Activated CD4-positive, alpha-beta memory T cell treated with anti-CD3 and anti-CD28 coated beads for 36 hours (primary cell): ENCODE results near the gene ZMAT5. TPM values are rescaled to one million over a fixed set of nuclear protein-coding genes. Genes with fewer than 3 reads are reported as not detected.

ENCODE experiments used
- CTCF ChIA-PET: fragments of 350-600 bp; sonication (Branson Sonifier 250); formaldehyde crosslinking; loops from one replicate; lab custom pipeline; 2021; ENCODE audit warnings: antibody characterized with exemption, inconsistent platforms; lab: Charles Lee
- POLR2A ChIA-PET: fragments of 350-600 bp; sonication (Branson Sonifier 250); formaldehyde crosslinking; loops from one replicate; lab custom pipeline; 2021; ENCODE audit warnings: antibody characterized with exemption; lab: Charles Lee
- DNase-seq: peaks from one replicate; pipeline ENCODE4 v3.0.0-alpha.2; 2020
- H3K27ac Mint-ChIP-seq: one replicate; pipeline ENCODE4 v1.8.0; 2021; ENCODE audit warnings: mixed read lengths
- H3K27me3 Mint-ChIP-seq: one replicate; pipeline ENCODE4 v1.8.0; 2021; ENCODE audit warnings: mixed read lengths
- H3K36me3 Mint-ChIP-seq: one replicate; pipeline ENCODE4 v1.8.0; 2021; ENCODE audit warnings: mixed read lengths
- H3K4me1 Mint-ChIP-seq: one replicate; pipeline ENCODE4 v1.8.0; 2021; ENCODE audit warnings: low read depth, mixed read lengths
- H3K4me3 Mint-ChIP-seq: one replicate; pipeline ENCODE4 v1.8.0; 2021; ENCODE audit warnings: mild to moderate bottlenecking, mixed read lengths
- H3K9me3 Mint-ChIP-seq: one replicate; pipeline ENCODE4 v1.8.0; 2021; ENCODE audit warnings: mixed read lengths
- intact Hi-C: fragments of 100-400 bp; cut with micrococcal nuclease; formaldehyde crosslinking; loops from one replicate; pipeline ENCODE4 v1.15.1; 2023
- total RNA-seq, 2 experiments: library from RNA; stranded (reverse); gene quantifications; one replicate each; pipeline ENCODE4 v1.2.3, GENCODE V29; 2021

Gene ZMAT5
- total RNA-seq, 2 experiments from 2014 or later = 18.1 to 20.6 TPM

DNA sequence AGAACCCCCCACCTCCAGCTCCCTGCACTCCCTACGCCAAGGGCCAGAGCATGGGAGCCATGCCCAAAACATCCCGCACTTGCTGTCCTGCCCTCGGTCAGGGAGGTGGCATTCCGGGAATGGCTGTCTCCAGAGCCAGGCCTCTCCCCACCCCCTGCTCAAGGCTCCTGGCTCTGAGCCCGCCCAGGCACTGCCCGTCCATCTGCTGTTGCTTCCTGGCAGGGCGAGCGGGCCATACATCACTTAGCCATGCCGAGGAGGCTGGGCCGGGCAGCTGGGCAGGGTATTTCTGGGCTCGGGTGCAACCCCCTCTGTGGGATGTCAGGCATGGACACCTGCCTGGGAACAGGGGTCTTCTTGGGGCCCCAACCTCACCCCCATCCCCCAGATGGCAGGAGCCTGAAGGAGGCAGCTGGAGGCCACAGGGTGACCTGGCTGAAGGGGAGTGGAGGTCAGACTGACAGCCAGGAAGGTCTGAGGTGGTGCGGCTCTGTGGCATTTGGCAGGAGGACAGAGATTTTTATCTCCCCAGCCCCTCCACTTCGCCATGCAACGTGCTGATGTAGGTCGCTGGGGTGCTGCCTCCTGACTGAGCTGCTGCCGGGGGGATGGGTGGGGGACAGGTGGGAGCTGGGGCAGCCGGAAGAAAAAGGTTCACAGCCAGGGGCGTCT lies 55.7 kb downstream of the ZMAT5 start:
- no peaks in the 10 kb centered on the region for H3K9me3 Mint-ChIP-seq
- intact Hi-C loops = no loop called here
- no peak for DNase-seq
- H3K4me1 Mint-ChIP-seq = no peaks in the 10 kb centered on the region
- no peak overlapping the region for H3K4me3 Mint-ChIP-seq
- ChIA-PET CTCF (interaction anchor here (1.1 kb wide), 1 partner anchor 20 kb away, joined by 4 read pairs; no protein-coding TSS in a partner anchor), POLR2A (no interaction called here)
- no peak overlapping the region for H3K27ac Mint-ChIP-seq
- H3K36me3 Mint-ChIP-seq = no peaks in the 10 kb centered on the region
- H3K27me3 Mint-ChIP-seq = peaks cover 7% of the 10 kb centered on the region

DNA sequence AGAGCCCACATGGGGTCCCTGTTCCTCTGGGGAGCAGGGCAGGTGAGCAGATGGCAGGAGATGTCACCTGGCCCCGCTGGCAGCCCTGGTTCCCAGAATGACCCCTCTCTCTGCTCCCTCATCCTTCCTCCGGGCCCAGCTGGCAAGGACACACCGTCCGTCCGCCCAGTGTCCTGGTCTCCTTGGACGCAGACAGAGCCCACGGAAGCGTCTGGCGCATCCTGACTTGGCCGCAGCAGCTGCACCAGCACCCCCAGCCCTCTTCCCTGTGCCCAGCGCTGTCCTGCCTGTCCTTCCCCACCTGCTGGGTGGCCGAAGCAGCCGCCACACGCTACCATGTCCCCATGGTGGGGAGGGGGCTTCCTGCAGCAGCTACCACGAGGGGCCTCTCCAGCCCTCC lies 56.6 kb downstream of the ZMAT5 start:
- no peak overlapping the region for H3K27ac Mint-ChIP-seq
- ChIA-PET POLR2A (no interaction called here), CTCF (no interaction called here)
- H3K4me1 Mint-ChIP-seq = no peaks in the 10 kb centered on the region
- DNase-seq = no peak
- H3K36me3 Mint-ChIP-seq = no peaks in the 10 kb centered on the region
- intact Hi-C loops = no loop called here
- no peaks in the 10 kb centered on the region for H3K9me3 Mint-ChIP-seq
- no peak overlapping the region for H3K4me3 Mint-ChIP-seq
- peaks cover 4% of the 10 kb centered on the region for H3K27me3 Mint-ChIP-seq

DNA sequence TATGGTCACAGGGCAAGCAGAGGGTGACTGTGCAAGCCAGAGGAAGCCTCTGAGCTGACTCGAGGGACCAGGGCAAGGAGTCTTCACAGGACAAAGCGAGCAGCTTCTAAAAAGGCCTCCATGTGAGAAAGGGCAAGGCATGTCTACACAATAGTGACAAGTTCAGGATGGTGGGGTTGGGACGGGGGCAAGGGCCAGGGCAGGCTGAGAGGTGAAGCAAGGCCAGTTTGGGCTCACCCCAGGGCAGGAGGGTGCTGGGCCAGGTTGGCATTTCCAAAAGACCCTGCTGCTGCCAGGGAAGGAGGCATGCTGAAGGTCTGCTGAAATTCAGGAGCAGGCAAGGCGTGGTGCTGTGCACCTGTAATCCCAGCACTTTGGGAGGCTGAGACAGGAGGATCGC lies 59.3 kb downstream of the ZMAT5 start:
- no peak overlapping the region for H3K27ac Mint-ChIP-seq
- CTCF ChIA-PET = no interaction called here
- intact Hi-C loops = no loop called here
- no peaks in the 10 kb centered on the region for H3K4me1 Mint-ChIP-seq
- DNase-seq = no peak
- H3K4me3 Mint-ChIP-seq = no peak overlapping the region
- POLR2A ChIA-PET = no interaction called here
- no peaks in the 10 kb centered on the region for H3K36me3 Mint-ChIP-seq
- H3K27me3 Mint-ChIP-seq = peaks cover 2% of the 10 kb centered on the region
- H3K9me3 Mint-ChIP-seq = no peaks in the 10 kb centered on the region

DNA sequence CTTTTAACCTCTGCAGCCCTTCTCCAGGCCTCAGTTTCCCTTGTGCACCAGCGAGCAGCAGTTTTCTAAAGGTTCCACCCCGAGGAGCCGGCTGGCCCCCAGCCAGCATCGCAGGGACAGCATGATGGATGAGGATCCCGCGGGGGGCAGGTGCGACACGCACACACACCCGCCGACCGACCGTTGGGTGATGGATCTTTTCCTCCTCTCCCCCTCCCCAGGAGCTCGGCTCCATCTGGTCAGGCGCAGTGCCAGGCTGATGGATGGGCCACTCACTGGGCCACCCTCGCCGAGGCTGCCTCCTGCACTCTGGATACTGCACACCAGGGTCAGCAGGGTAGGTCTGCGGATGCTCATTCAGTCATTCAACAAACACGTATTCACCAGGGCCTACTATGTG lies 59.8 kb downstream of the ZMAT5 start:
- POLR2A ChIA-PET = no interaction called here
- intact Hi-C loops = no loop called here
- Mint-ChIP-seq H3K4me1 (no peaks in the 10 kb centered on the region), H3K27ac (no peak overlapping the region), H3K27me3 (peaks cover 3% of the 10 kb centered on the region), H3K9me3 (no peaks in the 10 kb centered on the region), H3K4me3 (no peak overlapping the region), H3K36me3 (no peaks in the 10 kb centered on the region)
- CTCF ChIA-PET = no interaction called here
- no peak for DNase-seq

DNA sequence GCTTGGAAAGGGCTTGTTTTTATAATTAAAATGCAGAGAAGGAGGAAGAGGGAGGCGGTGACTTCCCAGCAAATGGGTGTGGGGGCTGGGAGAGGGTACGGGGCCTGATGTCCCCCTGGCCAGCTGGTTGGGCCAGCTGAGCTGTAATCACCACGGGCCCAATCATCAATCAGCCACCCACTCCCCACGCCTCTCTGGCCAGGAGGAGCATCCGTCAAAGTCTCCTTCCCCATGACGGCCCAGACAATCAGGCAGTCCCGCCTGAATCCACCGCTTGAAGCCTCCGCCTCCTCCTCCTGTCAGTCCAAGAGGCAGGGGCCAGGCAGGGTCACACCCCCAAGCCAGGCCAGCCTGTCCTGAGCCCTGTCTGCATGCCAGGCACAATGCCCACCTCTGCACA lies 60.3 kb downstream of the ZMAT5 start:
- ChIA-PET POLR2A (no interaction called here), CTCF (no interaction called here)
- intact Hi-C loops = no loop called here
- H3K4me3 Mint-ChIP-seq = no peak overlapping the region
- no peak for DNase-seq
- H3K27me3 Mint-ChIP-seq = peaks cover 4% of the 10 kb centered on the region
- no peaks in the 10 kb centered on the region for H3K36me3 Mint-ChIP-seq
- H3K9me3 Mint-ChIP-seq = no peaks in the 10 kb centered on the region
- peaks cover under 1% of the 10 kb centered on the region for H3K4me1 Mint-ChIP-seq
- no peak overlapping the region for H3K27ac Mint-ChIP-seq

DNA sequence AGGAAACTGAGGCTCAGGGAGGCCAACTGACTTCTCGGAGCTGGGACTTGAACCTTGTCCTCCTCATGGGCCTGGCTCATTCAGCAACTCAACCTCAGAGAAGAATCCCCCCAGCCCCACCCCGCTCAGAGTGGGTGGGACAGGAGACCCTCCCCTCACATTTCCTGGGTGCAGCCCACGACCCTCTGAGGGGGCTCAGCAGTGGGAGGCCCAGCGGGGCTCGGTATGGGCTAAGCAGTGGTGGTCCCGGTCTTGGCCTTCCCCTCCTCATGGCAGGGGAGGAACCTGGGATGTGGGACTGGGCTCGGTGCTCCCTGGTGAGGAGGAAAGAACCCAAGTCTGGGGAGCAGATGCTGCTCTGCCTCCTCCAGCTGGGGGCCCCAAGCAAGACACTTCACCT lies 61.2 kb downstream of the ZMAT5 start:
- DNase-seq = no peak
- Mint-ChIP-seq H3K4me1 (peaks cover 9% of the 10 kb centered on the region), H3K9me3 (no peaks in the 10 kb centered on the region), H3K4me3 (no peak overlapping the region), H3K36me3 (no peaks in the 10 kb centered on the region), H3K27ac (no peak overlapping the region), H3K27me3 (peaks cover 4% of the 10 kb centered on the region)
- intact Hi-C loops = no loop called here
- ChIA-PET CTCF (interaction anchor here (0.9 kb wide), 1 partner anchor 301 kb away, joined by 3 read pairs; no protein-coding TSS in a partner anchor), POLR2A (no interaction called here)

DNA sequence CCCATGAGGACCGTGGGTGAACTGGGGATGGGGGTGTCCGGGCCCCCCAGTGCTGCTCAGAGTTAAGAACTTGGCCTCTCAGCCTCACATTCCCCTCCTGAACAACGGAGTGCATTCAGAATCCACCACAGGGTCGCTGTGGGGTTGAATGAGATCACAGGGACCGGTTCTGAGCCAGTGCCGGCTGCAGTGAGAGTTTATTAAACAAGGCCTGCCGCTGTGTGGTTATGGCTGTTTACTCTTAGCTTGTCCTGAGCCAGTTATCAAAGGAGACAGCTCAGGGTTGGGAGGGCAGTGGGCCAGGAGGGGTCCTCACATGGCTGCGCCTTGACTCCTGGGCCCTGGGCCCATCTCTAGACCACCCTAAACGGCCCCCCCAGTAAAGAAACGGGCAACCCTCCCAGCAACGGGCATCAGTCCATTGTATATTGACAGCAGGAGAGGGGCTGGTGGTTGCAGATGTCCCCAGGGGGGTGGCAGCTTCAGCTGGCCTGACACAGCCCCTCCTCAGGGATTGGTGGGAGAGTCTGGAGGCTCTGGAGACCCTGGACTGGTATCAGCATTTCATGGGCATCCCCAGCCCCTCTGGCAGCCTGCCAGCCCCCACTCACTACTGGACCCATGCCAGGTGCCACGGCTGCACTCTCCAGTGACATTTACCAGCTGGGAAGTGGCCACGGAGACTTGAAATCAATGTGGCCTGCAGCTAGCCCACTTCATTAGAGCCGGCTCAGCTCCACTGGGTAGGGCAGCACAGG lies 62.1 kb downstream of the ZMAT5 start:
- Mint-ChIP-seq H3K4me3 (no peak overlapping the region), H3K27me3 (peaks cover 4% of the 10 kb centered on the region), H3K27ac (no peak overlapping the region), H3K36me3 (no peaks in the 10 kb centered on the region), H3K4me1 (peaks cover 9% of the 10 kb centered on the region), H3K9me3 (no peaks in the 10 kb centered on the region)
- ChIA-PET POLR2A (no interaction called here), CTCF (interaction anchor here (0.5 to 1.1 kb wide), 3 partner anchors 15 to 302 kb away, joined by 3 to 4 read pairs (median 3); no protein-coding TSS in a partner anchor)
- intact Hi-C loops = no loop called here
- no peak for DNase-seq

DNA sequence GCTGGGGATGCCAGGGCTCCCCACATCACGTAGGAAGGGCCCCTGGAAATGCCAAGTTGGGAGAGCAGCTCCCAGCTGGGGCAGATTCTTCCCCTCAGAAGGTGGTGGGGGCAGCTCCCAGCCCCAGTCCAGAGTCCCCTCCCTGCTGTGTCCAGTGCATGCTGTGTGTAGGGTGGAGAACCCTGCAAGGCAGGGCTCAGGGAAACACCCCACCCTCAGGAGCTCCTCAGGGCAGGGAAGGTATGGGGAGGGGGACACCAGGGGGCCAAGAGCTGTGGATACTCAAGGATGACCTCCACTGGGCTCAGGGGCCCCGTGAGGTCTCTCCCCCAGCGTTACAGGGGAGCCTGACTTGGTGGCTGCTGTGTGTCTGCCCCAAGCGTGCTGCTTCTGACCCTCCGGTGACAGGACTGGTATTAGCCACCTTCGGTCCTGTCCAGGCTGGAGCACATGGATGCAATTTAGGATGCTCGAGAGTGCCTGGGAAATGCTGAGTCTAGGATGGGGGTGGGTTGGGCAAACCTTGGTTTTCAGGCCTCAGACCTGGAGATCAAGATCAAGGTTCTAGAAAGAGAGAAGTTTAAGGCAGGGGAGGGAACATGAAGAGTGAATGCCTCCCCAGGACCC lies 63.1 kb downstream of the ZMAT5 start:
- Mint-ChIP-seq H3K27ac (no peak overlapping the region), H3K36me3 (no peaks in the 10 kb centered on the region), H3K9me3 (no peaks in the 10 kb centered on the region), H3K27me3 (peaks cover 4% of the 10 kb centered on the region), H3K4me1 (peaks cover 9% of the 10 kb centered on the region), H3K4me3 (no peak overlapping the region)
- intact Hi-C loops = no loop called here
- ChIA-PET CTCF (no interaction called here), POLR2A (no interaction called here)
- DNase-seq = no peak

DNA sequence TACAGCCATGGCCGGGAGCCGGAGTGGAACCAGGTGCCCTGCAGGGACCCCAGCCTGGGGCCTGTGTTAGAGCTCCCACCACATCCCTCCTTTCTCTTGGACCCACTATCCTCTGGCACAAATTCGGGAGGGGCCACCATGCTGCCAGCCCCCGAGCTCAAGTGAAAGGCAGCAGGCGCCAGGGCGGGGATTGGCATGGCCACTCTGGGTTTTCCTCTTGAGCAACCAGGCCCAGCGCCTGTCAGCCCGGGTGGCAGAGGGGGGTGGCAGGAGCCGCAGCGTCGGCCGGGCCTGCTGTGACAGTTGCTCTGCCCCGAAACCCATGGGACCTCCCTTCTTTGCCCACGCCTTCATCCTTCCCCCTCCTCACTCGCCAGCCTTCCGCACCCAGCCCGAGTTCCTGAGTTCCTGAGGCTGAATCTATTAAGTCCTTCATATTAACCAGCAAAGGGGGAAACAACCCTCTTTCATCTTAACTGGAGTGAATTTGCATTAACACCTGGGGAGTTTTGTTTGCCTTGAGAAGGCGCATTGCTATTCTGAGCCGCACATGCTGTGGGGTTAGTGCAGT lies 63.8 kb downstream of the ZMAT5 start:
- H3K27me3 Mint-ChIP-seq = peaks cover 4% of the 10 kb centered on the region
- no peak for DNase-seq
- no peaks in the 10 kb centered on the region for H3K9me3 Mint-ChIP-seq
- H3K27ac Mint-ChIP-seq = no peak overlapping the region
- H3K36me3 Mint-ChIP-seq = no peaks in the 10 kb centered on the region
- peaks cover 9% of the 10 kb centered on the region for H3K4me1 Mint-ChIP-seq
- intact Hi-C loops = no loop called here
- no peak overlapping the region for H3K4me3 Mint-ChIP-seq
- POLR2A ChIA-PET = no interaction called here
- CTCF ChIA-PET = interaction anchor here (2.2 kb wide), 1 partner anchor 386 kb away, joined by 6 read pairs; no protein-coding TSS in a partner anchor

DNA sequence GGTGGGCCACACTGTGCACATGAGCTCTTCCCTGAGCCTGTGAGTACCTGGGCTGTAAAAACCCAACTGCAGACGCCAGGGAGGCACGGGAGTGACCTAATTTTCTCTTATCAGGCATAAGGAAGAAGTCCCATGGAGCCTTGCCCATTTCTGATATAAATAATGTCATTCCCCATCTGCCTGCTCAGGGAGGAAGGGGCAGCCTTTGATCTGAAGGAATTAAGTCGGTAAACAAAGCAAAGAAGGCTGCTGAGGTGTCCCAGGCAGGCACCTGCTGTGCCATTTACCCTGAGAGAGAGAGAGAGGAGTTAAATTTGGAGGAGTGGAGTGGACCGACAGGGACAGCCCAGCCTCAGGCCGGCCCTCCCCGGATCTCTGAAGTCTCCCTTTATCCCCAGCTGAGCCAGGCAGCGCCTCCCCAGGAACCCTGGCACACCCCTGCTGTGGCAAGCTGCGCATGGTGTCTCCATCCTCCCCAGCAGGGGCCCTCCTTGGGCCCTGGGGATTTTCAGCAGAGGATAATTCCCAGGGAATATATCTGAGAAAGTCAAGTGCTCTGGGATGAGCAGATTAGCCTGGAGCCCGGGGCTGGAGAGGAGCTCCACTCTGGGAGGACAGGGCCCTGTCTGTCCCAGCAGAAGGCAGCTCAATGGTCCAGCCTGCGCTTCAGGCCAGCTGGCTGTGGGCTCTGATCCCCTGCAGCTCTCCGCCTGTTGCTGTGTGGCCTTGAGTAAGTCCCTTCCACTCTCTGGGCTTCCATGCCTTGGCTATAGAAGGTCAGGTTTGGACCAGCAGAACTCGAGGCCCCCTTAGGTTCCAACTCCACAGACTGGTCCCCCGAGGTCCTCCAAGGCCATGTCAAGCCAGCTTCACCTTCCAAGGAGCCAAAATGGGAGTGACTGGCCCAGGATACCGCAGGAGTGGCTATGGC lies 64.5 kb downstream of the ZMAT5 start:
- H3K27ac Mint-ChIP-seq = no peak overlapping the region
- intact Hi-C loops = no loop called here
- no peaks in the 10 kb centered on the region for H3K36me3 Mint-ChIP-seq
- H3K27me3 Mint-ChIP-seq = peaks cover 4% of the 10 kb centered on the region
- peaks cover 9% of the 10 kb centered on the region for H3K4me1 Mint-ChIP-seq
- H3K9me3 Mint-ChIP-seq = no peaks in the 10 kb centered on the region
- no peak overlapping the region for H3K4me3 Mint-ChIP-seq
- POLR2A ChIA-PET = no interaction called here
- DNase-seq = no peak
- CTCF ChIA-PET = interaction anchor here (0.8 to 2.4 kb wide), 6 partner anchors 12 to 386 kb away, joined by 3 to 16 read pairs (median 4); no protein-coding TSS in a partner anchor

DNA sequence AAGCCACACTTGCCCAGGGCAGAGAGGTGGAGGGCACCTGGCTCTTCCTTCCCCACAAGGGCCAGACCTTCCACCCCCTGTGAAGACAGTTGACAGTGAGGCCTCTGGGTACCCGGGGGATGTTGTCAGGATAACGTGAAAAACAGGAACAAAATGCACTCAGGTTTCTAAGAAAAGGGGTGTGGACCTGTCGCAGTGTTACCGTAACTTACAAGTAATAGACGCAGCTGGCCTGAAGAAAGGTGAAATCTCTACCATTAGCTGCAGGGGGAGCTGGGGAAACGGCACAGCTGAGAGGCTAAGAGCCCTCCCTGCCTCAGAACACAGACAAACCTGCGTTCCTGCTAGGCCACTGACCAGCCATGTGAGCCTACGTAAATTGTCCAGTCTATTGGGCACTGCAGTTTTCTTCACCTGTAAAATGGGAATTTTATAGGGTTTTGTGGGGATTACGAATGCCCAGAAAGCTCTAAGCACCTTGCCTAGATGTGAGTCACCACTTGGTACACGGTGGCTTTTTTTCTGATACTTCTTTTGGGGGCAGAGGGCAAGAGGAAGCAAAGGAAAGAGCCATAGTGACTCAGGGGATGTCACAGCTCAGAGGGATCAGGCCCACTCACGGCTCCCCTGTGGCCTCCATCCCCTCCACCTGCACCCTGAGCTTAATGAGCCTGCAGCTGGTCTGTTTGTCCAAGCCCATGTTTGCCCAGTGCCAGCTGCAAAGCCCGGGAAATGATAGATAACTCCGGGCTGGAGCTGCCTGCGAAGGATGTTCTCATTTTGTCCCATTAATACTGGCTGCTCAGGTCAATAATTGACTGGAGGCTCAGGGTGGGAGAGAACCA lies 65.4 kb downstream of the ZMAT5 start:
- H3K27ac Mint-ChIP-seq = no peak overlapping the region
- POLR2A ChIA-PET = no interaction called here
- intact Hi-C loops = no loop called here

More for the DNA sequence above, 65.4 kb downstream of the ZMAT5 start:
- Mint-ChIP-seq H3K4me1 (peaks cover 9% of the 10 kb centered on the region), H3K27me3 (peaks cover 4% of the 10 kb centered on the region), H3K9me3 (no peaks in the 10 kb centered on the region), H3K36me3 (no peaks in the 10 kb centered on the region), H3K4me3 (no peak overlapping the region)
- CTCF ChIA-PET = interaction anchor here (0.8 to 2.4 kb wide), 7 partner anchors 12 to 387 kb away, joined by 3 to 16 read pairs (median 3); no protein-coding TSS in a partner anchor
- peak; percentile 32 for DNase-seq
